Cerebellar nuclear complex (tissue), 1 donor: Measurements from ENCODE around the gene SSBP3.

Experiments
- DNase-seq, 2 experiments: peaks; one replicate each; lab custom pipeline; 2025; lab: John Stamatoyannopoulos, UW

Gene SSBP3

DNA sequence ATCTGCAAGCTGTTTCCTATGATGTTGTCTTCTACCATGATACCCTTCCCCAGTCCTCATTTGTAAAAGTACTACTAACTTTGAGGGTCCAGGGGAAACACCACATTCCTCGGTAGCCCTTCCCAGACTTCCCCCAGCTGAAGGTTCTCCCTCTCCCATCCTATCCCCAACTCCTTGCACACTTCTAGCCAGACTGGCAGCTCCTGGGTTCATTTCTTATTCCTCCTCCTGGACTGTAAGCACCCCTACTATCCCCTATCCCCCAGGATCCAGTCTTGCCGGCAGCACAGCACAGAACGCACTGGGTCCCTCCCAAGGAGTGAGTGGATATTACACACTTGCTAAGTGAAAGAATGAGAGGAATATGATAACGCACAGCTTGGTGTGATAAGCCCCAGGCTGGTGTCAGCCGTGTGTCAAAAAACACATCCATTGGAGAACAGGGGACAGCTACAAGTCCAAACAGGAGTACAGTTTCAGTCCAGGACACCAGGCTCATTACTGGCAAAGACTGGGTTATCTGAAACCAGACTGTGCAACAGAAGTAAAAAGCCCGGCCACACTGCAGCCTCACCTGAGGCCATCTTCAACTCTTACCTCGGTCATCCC, 100.2 kb downstream of the SSBP3 start:
- no peak for DNase-seq

DNA sequence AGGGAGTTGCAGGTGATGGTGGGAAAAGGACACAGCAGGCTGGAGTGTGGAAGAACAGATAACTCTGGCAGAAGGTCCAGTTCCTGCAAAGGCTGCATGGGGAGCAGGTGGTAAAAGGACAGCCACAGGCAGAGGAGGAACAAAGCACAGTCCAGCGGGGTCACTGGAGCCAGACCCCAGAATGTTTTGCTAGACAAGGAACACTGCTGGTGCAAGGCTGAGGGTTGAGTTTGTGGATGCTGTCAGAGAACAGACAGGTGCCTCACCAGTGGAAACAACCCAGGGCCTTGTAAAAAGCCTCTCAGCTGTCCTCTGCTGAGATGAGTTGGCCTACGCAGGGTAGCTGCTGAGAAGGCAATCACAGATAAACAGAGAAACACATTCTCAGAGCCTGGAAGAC, 101.7 kb downstream of the SSBP3 start:
- DNase-seq: peak in 1 of 2 experiments; percentile 11

DNA sequence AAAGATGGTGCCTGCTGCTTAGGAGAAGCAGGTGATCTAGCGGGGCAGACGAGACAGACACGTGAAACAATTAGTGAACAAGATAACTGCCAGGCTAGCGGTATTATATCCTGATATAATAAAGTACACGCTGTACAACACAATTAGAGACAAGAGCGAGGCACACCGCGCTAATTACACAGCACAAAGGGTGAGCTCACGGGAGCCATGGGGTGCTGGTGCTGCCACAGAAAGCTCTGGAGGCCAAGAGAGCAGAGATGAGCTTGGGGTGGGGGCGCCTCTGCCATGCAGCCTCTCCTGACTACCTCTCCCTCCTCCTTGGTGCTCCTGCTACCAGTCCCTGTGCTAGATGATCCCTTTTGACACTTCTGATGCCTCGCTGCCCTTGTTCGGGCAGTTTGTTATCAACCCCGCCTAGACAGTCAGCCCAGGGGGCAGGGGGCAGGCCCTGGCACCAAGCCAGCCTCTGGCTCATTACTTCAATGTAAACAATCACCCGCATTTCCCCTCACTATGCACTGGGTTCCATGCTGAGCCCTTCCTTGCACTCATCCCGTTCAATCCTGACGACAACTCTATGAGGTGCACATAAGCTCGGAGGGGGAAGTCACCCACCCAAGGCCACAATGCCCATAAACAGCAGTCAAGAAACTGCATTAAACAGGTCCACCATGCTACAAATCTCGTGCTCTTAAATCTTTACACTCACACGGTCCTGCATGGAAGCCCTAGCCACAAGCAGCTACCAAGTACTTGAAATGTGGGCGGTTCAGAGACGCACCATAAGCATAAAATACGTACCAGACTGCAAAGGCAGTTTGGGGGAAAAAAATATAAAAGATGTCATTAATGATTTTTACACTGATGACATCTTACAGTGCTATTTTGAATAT, 103.0 kb downstream of the SSBP3 start:
- DNase-seq: no peak

- DNase-seq: no peak
These were observed 103.6 kb downstream of the SSBP3 start for GRCh38 chr1:54302549-54302948.

DNA sequence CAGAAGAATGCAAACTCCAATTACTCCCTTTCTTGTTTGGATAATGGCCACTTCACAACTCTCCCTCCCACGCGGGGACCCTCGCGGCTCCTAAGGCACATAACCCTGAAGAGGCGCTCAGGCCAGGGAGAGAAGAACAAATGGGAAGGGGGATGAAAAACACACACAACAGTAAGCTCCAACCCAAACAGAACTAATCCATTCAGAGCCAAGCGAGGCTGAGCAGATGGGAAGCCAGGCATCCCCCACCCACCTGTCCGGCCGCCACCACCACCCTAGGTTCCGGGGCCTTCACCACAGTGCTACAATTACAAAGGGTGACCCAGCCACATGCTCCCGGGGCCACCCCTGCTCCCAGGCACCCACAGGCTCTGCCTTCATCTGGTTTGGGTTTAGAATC, 104.7 kb downstream of the SSBP3 start:
- no peak for DNase-seq

- DNase-seq: no peak
These were observed 105.8 kb downstream of the SSBP3 start for GRCh38 chr1:54300401-54300800.

- no peak for DNase-seq
These were observed 107.2 kb downstream of the SSBP3 start for GRCh38 chr1:54299037-54299436.

GRCh38 chr1:54298284-54299033, 107.7 kb downstream of the SSBP3 start:
- no peak for DNase-seq

DNA sequence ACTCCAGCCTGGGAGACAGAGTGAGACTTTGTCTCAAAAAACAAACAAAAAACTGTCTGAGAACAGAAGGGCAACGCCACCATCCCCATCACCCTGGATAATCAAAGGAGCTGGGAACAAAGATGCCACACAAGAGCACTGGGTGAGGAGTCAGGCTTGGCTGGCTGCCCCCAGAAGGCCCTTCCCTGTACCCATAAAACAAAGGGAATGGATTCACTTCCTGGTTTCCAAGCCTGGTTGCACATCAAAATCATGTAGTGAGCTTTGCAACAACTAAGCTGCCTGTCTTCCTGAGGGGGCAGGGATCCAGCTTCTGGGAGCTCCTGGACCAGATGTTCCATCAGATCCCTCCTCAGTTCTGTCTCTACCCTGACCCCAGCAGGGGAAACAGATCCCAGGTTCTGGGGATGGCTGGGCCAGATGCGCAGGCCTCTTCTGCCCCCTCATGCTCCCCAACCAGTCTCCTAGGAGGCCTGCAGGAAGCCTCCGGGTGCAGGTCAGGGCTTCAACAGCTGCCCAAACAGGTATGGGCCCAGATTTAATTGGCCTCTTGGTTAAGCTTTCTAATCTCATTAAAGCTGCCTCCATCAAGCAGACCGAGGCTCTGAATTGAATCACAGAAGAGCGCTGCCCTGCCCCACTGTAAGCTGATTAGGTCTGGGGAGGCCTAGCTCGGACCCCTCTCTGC, 108.5 kb downstream of the SSBP3 start:
- DNase-seq: no peak

- no peak for DNase-seq
These were observed 109.5 kb downstream of the SSBP3 start for GRCh38 chr1:54296666-54297065.

DNA sequence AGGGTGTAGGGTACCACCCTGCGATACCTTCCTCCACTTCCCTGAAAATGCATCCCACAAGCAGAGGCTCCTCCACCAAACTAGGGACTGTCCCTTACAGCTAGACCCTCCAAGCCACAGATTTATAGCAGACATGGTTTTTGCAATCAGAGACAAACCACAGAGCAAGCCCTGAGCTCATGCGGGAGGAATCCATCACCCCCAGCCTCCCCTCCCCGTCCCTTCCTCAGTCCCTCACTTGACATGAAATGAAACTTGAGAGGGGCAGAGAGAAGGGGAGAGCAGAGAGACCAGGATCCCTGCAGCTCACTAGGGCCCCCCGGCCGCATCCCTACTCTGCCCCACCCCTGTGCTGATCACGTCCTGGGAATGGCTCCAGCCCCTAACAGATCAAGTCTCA, 111.3 kb downstream of the SSBP3 start:
- no peak for DNase-seq

GRCh38 chr1:54292002-54292911, 113.9 kb downstream of the SSBP3 start:
- no peak for DNase-seq

GRCh38 chr1:54291276-54292001, 114.8 kb downstream of the SSBP3 start:
- no peak for DNase-seq

DNA sequence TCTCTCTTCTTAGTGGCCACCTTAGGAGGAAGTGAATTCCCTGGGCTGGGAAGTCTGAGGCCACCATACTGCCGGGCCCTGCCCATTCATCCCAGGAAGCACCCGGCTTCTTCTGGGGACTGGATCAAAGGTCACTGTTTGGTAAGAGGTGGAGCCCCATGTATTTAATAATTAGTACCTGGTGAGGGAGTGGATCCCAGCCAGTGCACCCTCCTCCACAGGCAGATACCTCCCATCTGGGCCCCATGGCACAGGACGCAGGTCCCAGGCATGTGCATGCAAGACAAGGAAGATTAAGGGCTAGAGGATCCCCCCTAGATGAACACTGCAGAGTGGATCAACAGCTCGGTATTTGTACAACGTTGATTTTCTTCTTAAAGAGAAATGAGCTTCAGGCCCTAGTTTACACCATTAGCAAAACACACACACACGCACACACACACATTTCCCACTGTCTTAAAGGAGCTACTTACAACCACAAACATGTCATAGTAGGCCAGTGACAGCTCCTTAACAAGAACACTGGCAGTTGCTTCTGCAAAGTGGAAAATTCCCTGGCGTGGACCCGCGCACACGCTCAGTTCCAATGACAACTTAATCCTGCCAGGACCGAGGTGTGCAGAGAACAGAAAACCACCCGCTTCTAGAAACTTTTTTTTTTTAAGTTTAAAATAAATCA, 115.5 kb downstream of the SSBP3 start:
- DNase-seq: no peak

DNA sequence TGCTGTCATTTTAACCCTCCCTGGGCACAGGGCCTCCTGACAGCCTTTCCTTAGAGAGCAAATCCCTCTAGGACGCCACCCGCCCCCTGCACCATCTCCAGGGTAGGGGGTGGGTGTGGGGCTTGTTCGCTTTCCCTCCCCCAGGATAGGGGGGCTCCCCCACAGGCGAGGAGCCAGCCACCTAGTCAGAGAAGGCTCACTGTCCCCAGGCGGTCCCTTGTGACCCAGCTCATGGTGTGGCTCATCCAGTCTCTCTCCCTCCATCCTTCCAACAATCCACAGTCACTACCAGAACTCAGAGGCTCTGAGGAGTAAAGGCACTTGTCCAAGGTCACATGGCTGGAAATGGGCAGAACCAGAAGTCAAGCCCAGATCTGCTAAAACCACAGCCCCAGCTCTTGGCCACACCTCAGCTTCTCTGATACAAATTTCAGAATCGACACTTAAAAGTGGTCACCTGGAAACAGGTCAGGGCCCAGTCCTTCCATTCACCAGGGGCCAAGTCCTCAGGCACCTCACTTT, 116.4 kb downstream of the SSBP3 start:
- DNase-seq: no peak

DNA sequence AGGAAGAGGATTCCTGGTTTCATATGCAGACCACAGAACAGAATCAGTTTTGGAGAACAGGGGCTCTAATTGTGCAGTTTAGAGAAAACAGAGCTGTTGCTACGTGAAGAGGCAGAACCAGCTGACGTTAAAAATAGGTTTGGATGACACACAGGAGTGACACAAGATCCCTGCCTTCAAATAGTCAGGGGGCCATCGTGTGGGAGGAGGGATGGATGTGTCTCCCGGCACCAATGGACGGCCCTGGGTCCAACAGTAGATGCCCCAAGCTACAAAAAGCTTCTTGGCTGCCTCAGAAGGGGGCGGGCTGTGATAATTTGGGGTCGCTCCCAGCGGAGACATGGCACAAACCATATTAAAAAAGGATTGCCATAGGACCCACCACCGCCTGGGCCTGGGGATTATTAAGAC, 118.4 kb downstream of the SSBP3 start:
- no peak for DNase-seq

DNA sequence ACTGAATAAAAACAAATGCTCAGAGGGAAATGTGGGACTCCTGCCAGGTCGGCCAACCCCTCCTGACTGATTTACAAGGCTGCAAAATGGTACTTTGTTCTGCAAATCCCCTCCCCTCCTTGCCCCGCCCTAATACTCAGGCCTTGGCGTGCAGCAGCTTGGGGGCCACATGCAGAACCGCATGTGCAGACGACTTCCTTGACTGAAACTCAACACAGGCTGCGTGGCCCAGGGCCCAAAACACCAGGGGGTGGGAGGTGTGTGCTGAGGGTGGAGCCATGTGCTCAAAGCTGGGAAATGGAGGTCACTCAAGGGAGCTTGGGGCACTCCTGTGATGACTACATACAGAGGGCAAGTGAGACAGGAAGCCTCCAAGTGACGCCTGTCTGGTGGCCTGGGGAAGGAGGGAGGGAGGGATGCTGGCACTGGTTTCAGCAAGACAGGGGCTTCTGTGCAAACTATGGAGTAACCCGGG, 119.0 kb downstream of the SSBP3 start:
- DNase-seq: no peak

- no peak for DNase-seq
These were observed 120.3 kb downstream of the SSBP3 start for GRCh38 chr1:54285815-54286345.
